Mesenchymal stem cell (in vitro differentiated cells and primary cell): ENCODE measurements around the gene RNF144A.
A peak's percentile ranks its signal among the peaks of the same experiment; 100 is the strongest.

Source experiments
- DNase-seq: peaks from one replicate; pipeline ENCODE4 v3.0.0-alpha.2; 2013
- H2AFZ ChIP-seq: one replicate; pipeline ENCODE4 v1.6.1; 2013; ENCODE audit warnings: low read depth, mild to moderate bottlenecking, control low read depth, inconsistent platforms, low read length, moderate library complexity
- H2AK5ac ChIP-seq: 2 replicates; pipeline ENCODE4 v1.6.1; 2013; ENCODE audit warnings: low read length, moderate library complexity, mild to moderate bottlenecking, inconsistent platforms; ENCODE audit not compliant: severe bottlenecking
- H2BK120ac ChIP-seq: one replicate; pipeline ENCODE4 v1.6.1; 2013; ENCODE audit warnings: low read depth, mild to moderate bottlenecking, inconsistent platforms, low read length, moderate library complexity
- H2BK12ac ChIP-seq, 2 experiments: one replicate each; pipeline ENCODE4 v1.6.1; 2013; ENCODE audit warnings: inconsistent platforms in 2 of 2, low read length in 2 of 2, mild to moderate bottlenecking in 2 of 2, moderate library complexity in 2 of 2, control low read depth in 1 of 2
- H2BK15ac ChIP-seq: one replicate; pipeline ENCODE4 v1.6.1; 2013; ENCODE audit warnings: mild to moderate bottlenecking, low read depth, inconsistent platforms; ENCODE audit not compliant: poor library complexity, severe bottlenecking
- H2BK5ac ChIP-seq: 2 replicates; pipeline ENCODE4 v1.6.1; 2013; ENCODE audit warnings: low read depth, mild to moderate bottlenecking, low read length, control low read depth, inconsistent platforms; ENCODE audit not compliant: poor library complexity, severe bottlenecking
- H3K14ac ChIP-seq, 2 experiments: one replicate each; pipeline ENCODE4 v1.6.1; 2013; ENCODE audit warnings: inconsistent platforms in 2 of 2, low read length in 2 of 2, control low read depth in 1 of 2, mild to moderate bottlenecking in 1 of 2, moderate library complexity in 1 of 2
- H3K18ac ChIP-seq, 2 experiments: one replicate each; pipeline ENCODE4 v1.6.1; 2013; ENCODE audit warnings: inconsistent platforms in 2 of 2, low read length in 2 of 2, control low read depth in 1 of 2, low read depth in 1 of 2, mild to moderate bottlenecking in 1 of 2
- H3K23ac ChIP-seq, 2 experiments: one replicate each; pipeline ENCODE4 v1.6.1; 2013; ENCODE audit warnings: inconsistent platforms in 2 of 2, low read length in 2 of 2, mild to moderate bottlenecking in 2 of 2, moderate library complexity in 2 of 2, control low read depth in 1 of 2
- H3K27ac ChIP-seq: 2 replicates; pipeline ENCODE4 v1.5.1; 2013; ENCODE audit warnings: mild to moderate bottlenecking, moderate library complexity, low read length, control low read depth, inconsistent platforms; ENCODE audit not compliant: poor library complexity, severe bottlenecking
- H3K27me3 ChIP-seq, 2 experiments: 2 replicates each; pipeline versions ENCODE4 v1.6.1 to v1.7.0; 2013; ENCODE audit warnings: low read length in 2 of 2, mild to moderate bottlenecking in 2 of 2, moderate library complexity in 2 of 2, control low read depth in 1 of 2, inconsistent platforms in 1 of 2; ENCODE audit not compliant: control insufficient read depth in 1 of 2, insufficient read depth in 1 of 2
- H3K36me3 ChIP-seq, 2 experiments: 2 replicates each; pipeline versions ENCODE4 v1.6.1 to v1.7.0; 2013; ENCODE audit warnings: low read length in 2 of 2, control low read depth in 1 of 2, inconsistent platforms in 1 of 2, low read depth in 1 of 2, mild to moderate bottlenecking in 1 of 2; ENCODE audit not compliant: insufficient read depth in 2 of 2, control insufficient read depth in 1 of 2
- H3K4ac ChIP-seq, 2 experiments: one replicate each; pipeline ENCODE4 v1.6.1; 2013; ENCODE audit warnings: inconsistent platforms in 2 of 2, low read length in 2 of 2, mild to moderate bottlenecking in 2 of 2, moderate library complexity in 2 of 2, control low read depth in 1 of 2, low read depth in 1 of 2
- H3K4me1 ChIP-seq: 2 replicates; pipeline ENCODE4 v1.6.1; 2013; ENCODE audit warnings: low read depth, low read length, control low read depth; ENCODE audit not compliant: control insufficient read depth, insufficient read depth
- H3K4me2 ChIP-seq: 2 replicates; pipeline ENCODE4 v1.6.1; 2013; ENCODE audit warnings: low read length, mild to moderate bottlenecking, inconsistent platforms; ENCODE audit not compliant: poor library complexity, severe bottlenecking
- H3K4me3 ChIP-seq, 2 experiments: 2 replicates each; pipeline versions ENCODE4 v1.5.1 to v1.7.0; 2013; ENCODE audit warnings: low read length in 2 of 2, mild to moderate bottlenecking in 2 of 2, control low read depth in 1 of 2, low read depth in 1 of 2; ENCODE audit not compliant: insufficient read depth in 1 of 2
- H3K79me1 ChIP-seq: replicated peaks from 2 replicates; pipeline ENCODE4 v1.6.1; 2013; ENCODE audit warnings: mild to moderate bottlenecking, control low read depth, low read length, inconsistent platforms; ENCODE audit not compliant: poor library complexity, severe bottlenecking
- H3K9ac ChIP-seq: 2 replicates; pipeline ENCODE4 v1.7.0; 2013; ENCODE audit warnings: mild to moderate bottlenecking, low read length, moderate library complexity
- H3K9me3 ChIP-seq: 2 replicates; pipeline ENCODE4 v1.7.0; 2013; ENCODE audit warnings: mild to moderate bottlenecking, low read length; ENCODE audit not compliant: control insufficient read depth
- H4K8ac ChIP-seq: one replicate; pipeline ENCODE4 v1.6.1; 2013; ENCODE audit warnings: inconsistent platforms, mild to moderate bottlenecking, low read length, moderate library complexity
- H4K91ac ChIP-seq: one replicate; pipeline ENCODE4 v1.6.1; 2013; ENCODE audit warnings: mild to moderate bottlenecking, low read length, inconsistent platforms
- WGBS: methylation state at CpG from one replicate; pipeline ENCODE4 v1.1.7; 2013; ENCODE audit warnings: mixed read lengths; 5-methylcytosine and 5-hydroxymethylcytosine counted together

The RNF144A gene

GRCh38 chr2:7075834-7076233 lies 158.6 kb downstream of the RNF144A start:
- no peak for DNase-seq
- Histone ChIP-seq H3K23ac (no peak overlapping the region), H3K4me1 (no peaks in the 10 kb centered on the region)

GRCh38 chr2:7077660-7078267 lies 160.6 kb downstream of the RNF144A start:
- Histone ChIP-seq H2AFZ (no peak overlapping the region), H3K36me3 (no peaks in the 10 kb centered on the region), H3K14ac (no peak overlapping the region), H3K4ac (no peak overlapping the region), H3K9me3 (no peaks in the 10 kb centered on the region), H3K4me1 (no peaks in the 10 kb centered on the region), H3K18ac (no peak overlapping the region), H3K79me1 (no peaks in the 10 kb centered on the region), H2BK5ac (no peak overlapping the region), H4K91ac (no peak overlapping the region), H3K4me3 (no peak overlapping the region), H3K4me2 (no peak overlapping the region), H3K23ac (no peak overlapping the region), H4K8ac (no peak overlapping the region), H2AK5ac (no peak overlapping the region), H2BK12ac (no peak overlapping the region), H3K9ac (peak overlapping the region; percentile 32), H3K27me3 (no peaks in the 10 kb centered on the region), H2BK120ac (no peak overlapping the region), H3K27ac (no peak overlapping the region), H2BK15ac (no peak overlapping the region)
- peak; percentile 30 for DNase-seq
- WGBS: 84% methylated on average over 10 of the region's 10 CpGs

More at GRCh38 chr2:7075834-7076233, 158.6 kb downstream of the RNF144A start:
- Histone ChIP-seq H3K18ac (no peak overlapping the region), H3K4me3 (no peak overlapping the region), H3K4ac (no peak overlapping the region), H2AK5ac (no peak overlapping the region), H4K8ac (no peak overlapping the region), H3K9ac (no peak overlapping the region), H3K27ac (no peak overlapping the region), H2BK5ac (no peak overlapping the region), H3K27me3 (no peaks in the 10 kb centered on the region), H3K9me3 (no peaks in the 10 kb centered on the region), H2BK12ac (no peak overlapping the region), H2BK15ac (no peak overlapping the region), H3K36me3 (no peaks in the 10 kb centered on the region), H2AFZ (no peak overlapping the region), H2BK120ac (no peak overlapping the region), H3K4me2 (no peak overlapping the region), H3K14ac (no peak overlapping the region), H4K91ac (no peak overlapping the region), H3K79me1 (no peaks in the 10 kb centered on the region)
- 100% methylated on average over 1 of the region's 1 CpG for WGBS

- Histone ChIP-seq H4K8ac (no peak overlapping the region), H3K27ac (no peak overlapping the region), H4K91ac (no peak overlapping the region), H2AK5ac (no peak overlapping the region), H3K4ac (no peak overlapping the region), H3K23ac (no peak overlapping the region), H3K18ac (no peak overlapping the region), H3K4me1 (no peaks in the 10 kb centered on the region), H2BK5ac (no peak overlapping the region), H2BK15ac (no peak overlapping the region), H3K9ac (no peak overlapping the region), H3K14ac (no peak overlapping the region), H3K79me1 (no peaks in the 10 kb centered on the region), H2BK12ac (no peak overlapping the region), H3K9me3 (no peaks in the 10 kb centered on the region), H3K4me3 (no peak overlapping the region), H2AFZ (no peak overlapping the region), H3K4me2 (no peak overlapping the region), H3K27me3 (peaks cover 0 to 5% of the 10 kb centered on the region in 2 experiments), H2BK120ac (no peak overlapping the region), H3K36me3 (no peaks in the 10 kb centered on the region)
- 38% methylated on average over 8 of the region's 10 CpGs for WGBS
- DNase-seq: peak; percentile 42
Observed at GRCh38 chr2:7083580-7084509, 166.6 kb downstream of the RNF144A start.

GRCh38 chr2:7084601-7085000 lies 167.4 kb downstream of the RNF144A start:
- H3K4me3 ChIP-seq: no peak overlapping the region
- H3K27ac ChIP-seq: no peak overlapping the region
- H3K14ac ChIP-seq: no peak overlapping the region
- H3K18ac ChIP-seq: no peak overlapping the region
- H3K79me1 ChIP-seq: no peaks in the 10 kb centered on the region
- H2BK15ac ChIP-seq: no peak overlapping the region
- no peak overlapping the region for H2BK5ac ChIP-seq
- no peak overlapping the region for H2BK12ac ChIP-seq
- H3K4me2 ChIP-seq: no peak overlapping the region
- H3K27me3 ChIP-seq: peaks cover 0 to 6% of the 10 kb centered on the region in 2 experiments
- no peak overlapping the region for H2AFZ ChIP-seq
- H3K4me1 ChIP-seq: no peaks in the 10 kb centered on the region
- no peak overlapping the region for H3K23ac ChIP-seq
- DNase-seq: no peak
- H2BK120ac ChIP-seq: no peak overlapping the region
- no peak overlapping the region for H2AK5ac ChIP-seq
- no peak overlapping the region for H4K91ac ChIP-seq
- H3K36me3 ChIP-seq: no peaks in the 10 kb centered on the region
- H3K9me3 ChIP-seq: no peaks in the 10 kb centered on the region
- H4K8ac ChIP-seq: no peak overlapping the region
- H3K4ac ChIP-seq: no peak overlapping the region
- H3K9ac ChIP-seq: no peak overlapping the region
